ENCODE results near the gene DLGAP4. TPM values are rescaled to one million over a fixed set of nuclear protein-coding genes. Genes with fewer than 3 reads are reported as not detected.
A peak's percentile ranks its signal among the peaks of the same experiment; 100 is the strongest.

The DLGAP4 gene, protein sequence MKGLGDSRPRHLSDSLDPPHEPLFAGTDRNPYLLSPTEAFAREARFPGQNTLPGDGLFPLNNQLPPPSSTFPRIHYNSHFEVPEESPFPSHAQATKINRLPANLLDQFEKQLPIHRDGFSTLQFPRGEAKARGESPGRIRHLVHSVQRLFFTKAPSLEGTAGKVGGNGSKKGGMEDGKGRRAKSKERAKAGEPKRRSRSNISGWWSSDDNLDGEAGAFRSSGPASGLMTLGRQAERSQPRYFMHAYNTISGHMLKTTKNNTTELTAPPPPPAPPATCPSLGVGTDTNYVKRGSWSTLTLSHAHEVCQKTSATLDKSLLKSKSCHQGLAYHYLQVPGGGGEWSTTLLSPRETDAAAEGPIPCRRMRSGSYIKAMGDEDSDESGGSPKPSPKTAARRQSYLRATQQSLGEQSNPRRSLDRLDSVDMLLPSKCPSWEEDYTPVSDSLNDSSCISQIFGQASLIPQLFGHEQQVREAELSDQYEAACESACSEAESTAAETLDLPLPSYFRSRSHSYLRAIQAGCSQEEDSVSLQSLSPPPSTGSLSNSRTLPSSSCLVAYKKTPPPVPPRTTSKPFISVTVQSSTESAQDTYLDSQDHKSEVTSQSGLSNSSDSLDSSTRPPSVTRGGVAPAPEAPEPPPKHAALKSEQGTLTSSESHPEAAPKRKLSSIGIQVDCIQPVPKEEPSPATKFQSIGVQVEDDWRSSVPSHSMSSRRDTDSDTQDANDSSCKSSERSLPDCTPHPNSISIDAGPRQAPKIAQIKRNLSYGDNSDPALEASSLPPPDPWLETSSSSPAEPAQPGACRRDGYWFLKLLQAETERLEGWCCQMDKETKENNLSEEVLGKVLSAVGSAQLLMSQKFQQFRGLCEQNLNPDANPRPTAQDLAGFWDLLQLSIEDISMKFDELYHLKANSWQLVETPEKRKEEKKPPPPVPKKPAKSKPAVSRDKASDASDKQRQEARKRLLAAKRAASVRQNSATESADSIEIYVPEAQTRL
- 39.3 TPM for polyA plus RNA-seq (2013, experiment 1 of 2)
- polyA plus RNA-seq (2013, experiment 2 of 2), result 48.1 TPM

DNA sequence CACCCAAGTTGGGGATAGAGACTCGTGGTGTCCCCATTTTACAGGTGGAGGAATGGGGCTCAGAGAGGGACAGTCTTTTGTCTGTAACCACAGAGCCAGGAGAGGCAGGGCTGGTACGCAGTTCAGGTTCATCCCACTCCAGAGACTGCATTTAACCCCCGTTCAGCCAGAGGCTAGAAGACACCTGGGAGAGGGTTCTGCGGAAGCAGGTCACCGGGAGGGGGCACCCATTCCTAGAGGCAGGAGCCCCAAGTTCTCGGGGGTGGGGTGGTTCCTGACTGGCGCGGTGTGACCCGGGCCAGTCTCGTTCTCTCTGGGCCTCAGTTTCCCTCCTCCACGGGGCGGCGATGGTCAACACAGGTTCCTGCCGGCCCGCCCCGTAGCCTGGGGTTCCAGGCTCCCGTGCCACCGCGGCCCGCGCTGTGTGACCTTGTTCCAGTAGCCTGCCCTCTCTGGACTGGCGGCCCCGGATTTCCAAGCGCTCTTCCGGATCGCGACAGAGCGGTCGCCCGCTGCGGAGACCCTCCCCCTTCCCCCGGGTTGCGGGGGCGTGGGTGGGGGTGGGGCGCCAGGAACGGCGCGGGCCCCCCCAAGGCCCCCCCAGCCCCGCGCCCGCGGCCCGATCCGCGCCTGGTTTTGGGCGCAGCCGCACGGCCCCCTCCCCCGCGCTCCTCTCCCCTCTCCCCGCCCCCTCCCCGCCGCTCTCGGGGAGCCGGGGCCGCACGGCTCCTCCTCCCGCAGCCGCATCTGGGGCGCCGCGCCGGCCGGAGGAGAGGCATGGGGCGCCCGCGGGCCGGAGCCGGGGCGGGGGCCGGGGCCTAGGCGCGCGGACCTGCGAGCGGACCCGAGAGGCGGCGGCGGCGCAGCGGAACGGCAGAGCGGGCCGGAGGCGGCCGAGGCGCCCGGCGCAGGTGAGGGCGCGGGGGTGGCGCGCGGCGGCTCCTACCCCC lies at the start of gene DLGAP4:
Gene DLGAP4, plus strand, starts transcription at position 738 of the 950 bp plus-strand sequence. CDS start 125,379 bp downstream, outside the sequence.
- Histone ChIP-seq H3K36me3 (ENCODE audit: insufficient read depth, low read length) (no peaks in the 10 kb centered on the region), H3K27ac (ENCODE audit: low read depth, low read length) (no peak within 1 kb of the TSS), H3K27me3 (ENCODE audit: insufficient read depth, low read length) (peaks cover 59% of the 10 kb centered on the region), H3K9ac (ENCODE audit: low read depth, low read length) (peak within 1 kb of the TSS; percentile 16; the same call in 1 of the 2 replicates), H3K9me3 (ENCODE audit: insufficient read depth, low read depth, low read length) (no peaks in the 10 kb centered on the region), H3K4me1 (ENCODE audit: insufficient read depth, low read length) (no peaks in the 10 kb centered on the region; the same call in 1 of the 2 replicates), H3K4me3 (ENCODE audit: low read length) (peak within 1 kb of the TSS; percentile 71)
- 2% methylated on average over 92 of the region's 96 CpGs for WGBS

DNA sequence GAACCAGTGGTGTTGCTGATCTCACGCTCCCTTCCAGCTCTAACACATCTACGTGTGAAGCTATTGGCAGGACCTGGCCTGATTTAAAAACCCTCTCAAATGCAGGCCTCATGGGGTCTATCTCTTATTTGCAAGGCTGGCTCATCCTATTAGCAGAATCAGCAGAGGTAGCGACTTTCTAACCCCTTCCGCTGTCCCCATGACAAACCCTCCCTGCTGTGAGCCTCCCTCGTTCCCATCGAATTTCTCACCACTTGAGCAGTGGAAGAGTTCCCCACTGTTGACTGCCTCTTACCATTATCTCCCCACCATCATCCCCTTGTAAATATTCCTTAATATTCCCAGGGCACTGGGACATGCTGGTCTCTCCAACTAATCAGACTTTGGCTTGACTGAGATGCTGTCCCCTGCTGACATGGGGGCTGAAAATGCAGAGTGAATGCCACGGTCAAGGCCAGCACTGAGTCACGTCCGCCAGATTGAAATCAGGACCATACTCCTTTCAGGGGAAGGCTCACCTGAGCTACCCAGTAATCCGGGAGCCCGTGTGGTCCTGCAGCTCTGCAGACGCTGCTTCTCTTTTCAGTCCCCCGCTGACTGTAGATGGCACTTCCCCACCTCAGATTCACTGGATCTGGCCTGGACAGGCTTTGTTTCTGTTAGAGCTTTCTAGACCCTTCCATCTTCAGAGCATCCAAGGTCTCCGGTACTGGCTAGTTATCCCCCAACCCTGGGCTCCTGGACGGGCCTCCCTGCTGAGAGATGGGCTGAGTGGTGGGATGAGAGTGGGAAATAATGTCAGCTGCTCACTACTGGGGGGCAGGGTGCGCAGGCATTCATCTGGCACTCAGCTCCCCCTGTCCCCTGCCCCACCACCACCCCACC lies 46.7 kb upstream of the DLGAP4 start:
- H3K27ac ChIP-seq (ENCODE audit: low read depth, low read length), result peak overlapping the region; percentile 40; the same call in 1 of the 2 replicates
- H3K4me1 ChIP-seq (ENCODE audit: insufficient read depth, low read length), result peaks cover 11% of the 10 kb centered on the region; the same call in 1 of the 2 replicates
- H3K9me3 ChIP-seq (ENCODE audit: insufficient read depth, low read depth, low read length), result no peaks in the 10 kb centered on the region
- no peak overlapping the region for H3K4me3 ChIP-seq (ENCODE audit: low read length)
- no peak overlapping the region for H3K9ac ChIP-seq (ENCODE audit: low read depth, low read length)
- 23% methylated on average over 16 of the region's 16 CpGs for WGBS
- no peaks in the 10 kb centered on the region for H3K27me3 ChIP-seq (ENCODE audit: insufficient read depth, low read length)
- peaks cover 17% of the 10 kb centered on the region for H3K36me3 ChIP-seq (ENCODE audit: insufficient read depth, low read length)

DNA sequence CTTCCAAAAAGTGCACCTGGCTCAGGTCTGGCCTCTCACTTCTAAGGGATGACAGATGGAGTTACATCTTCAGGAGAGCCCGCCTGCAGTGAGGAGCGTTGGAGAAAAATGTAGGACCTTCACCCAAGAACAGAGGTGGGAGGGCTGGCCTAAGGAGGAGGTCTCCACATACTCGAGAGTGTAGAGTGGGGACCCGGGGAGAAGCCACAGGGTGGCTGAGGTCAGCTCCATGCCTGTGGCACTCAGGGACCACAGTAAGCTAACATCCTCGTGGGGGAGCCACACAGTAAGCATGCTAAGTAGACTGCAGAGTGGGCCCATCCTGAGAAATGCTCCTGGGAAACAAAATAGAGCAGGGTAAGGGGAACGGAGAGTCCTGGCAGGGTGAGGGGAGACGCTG lies 45.8 kb upstream of the DLGAP4 start:
- H3K27ac ChIP-seq (ENCODE audit: low read depth, low read length), result no peak overlapping the region
- H3K4me3 ChIP-seq (ENCODE audit: low read length), result no peak overlapping the region
- 81% methylated on average over 7 of the region's 7 CpGs for WGBS
- H3K36me3 ChIP-seq (ENCODE audit: insufficient read depth, low read length), result peaks cover 17% of the 10 kb centered on the region
- no peak overlapping the region for H3K9ac ChIP-seq (ENCODE audit: low read depth, low read length)
- no peaks in the 10 kb centered on the region for H3K9me3 ChIP-seq (ENCODE audit: insufficient read depth, low read depth, low read length)
- peaks cover 11% of the 10 kb centered on the region; the same call in 1 of the 2 replicates for H3K4me1 ChIP-seq (ENCODE audit: insufficient read depth, low read length)
- no peaks in the 10 kb centered on the region for H3K27me3 ChIP-seq (ENCODE audit: insufficient read depth, low read length)

DNA sequence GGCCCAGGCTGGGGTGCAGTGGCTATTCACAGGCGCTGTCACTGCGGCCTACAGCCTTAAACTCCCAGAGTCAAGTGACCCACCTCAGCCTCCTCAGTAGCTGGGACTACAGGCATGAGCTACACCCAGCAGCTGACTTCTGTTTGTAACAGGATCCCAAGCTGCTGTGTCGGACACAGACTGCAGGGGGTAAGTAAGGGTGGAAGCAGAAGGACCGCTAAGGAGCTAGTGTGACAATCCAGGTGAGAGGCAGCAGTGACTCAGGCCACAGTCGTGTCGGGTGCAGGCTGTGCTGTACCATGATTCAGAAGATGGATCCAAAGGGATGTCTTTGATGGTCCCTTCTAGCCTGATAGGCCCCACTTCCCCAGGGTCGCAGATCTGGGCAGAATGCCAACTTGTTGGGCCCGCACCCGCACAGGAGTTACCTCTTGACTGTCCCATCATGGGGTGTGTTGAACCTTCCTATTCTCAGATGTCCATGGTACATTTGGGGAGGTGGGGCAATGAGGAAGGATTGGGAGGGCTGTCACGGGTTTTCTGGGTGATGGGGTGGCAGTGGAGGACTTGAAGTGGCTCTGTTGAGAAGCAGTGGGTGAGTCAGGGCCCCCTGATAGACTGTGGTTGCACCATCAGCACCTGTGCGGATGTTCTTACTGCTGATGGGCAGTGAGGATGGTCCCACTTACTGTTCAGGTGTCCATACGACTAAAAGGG lies 44.6 kb upstream of the DLGAP4 start:
- no peak overlapping the region for H3K4me3 ChIP-seq (ENCODE audit: low read length)
- no peak overlapping the region for H3K9ac ChIP-seq (ENCODE audit: low read depth, low read length)
- H3K9me3 ChIP-seq (ENCODE audit: insufficient read depth, low read depth, low read length), result no peaks in the 10 kb centered on the region
- H3K27ac ChIP-seq (ENCODE audit: low read depth, low read length), result no peak overlapping the region
- H3K4me1 ChIP-seq (ENCODE audit: insufficient read depth, low read length), result peaks cover 11% of the 10 kb centered on the region; the same call in 1 of the 2 replicates
- H3K27me3 ChIP-seq (ENCODE audit: insufficient read depth, low read length), result no peaks in the 10 kb centered on the region
- 92% methylated on average over 12 of the region's 12 CpGs for WGBS
- peaks cover 7% of the 10 kb centered on the region; the same call in 1 of the 2 replicates for H3K36me3 ChIP-seq (ENCODE audit: insufficient read depth, low read length)

DNA sequence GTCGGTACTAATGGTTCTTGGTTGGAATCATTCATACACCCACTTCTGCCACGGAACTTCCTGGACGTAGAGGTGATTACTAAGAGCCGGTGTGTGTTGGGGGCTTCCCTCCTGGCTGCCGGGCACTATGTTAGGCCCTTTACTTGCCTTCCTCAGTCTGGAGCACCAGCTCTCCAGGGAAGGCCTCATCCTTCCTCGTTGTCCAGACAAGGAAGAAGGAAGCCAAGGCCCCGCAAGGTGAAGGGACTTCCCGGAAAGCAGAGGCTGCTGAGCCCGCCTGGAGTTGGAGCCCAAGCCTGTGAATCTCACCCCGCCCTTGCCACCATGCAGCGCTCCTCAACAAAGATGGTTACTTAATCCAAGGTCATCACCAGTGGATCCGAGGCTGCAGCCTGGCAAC lies 43.7 kb upstream of the DLGAP4 start:
- Histone ChIP-seq H3K27ac (ENCODE audit: low read depth, low read length) (no peak overlapping the region), H3K4me3 (ENCODE audit: low read length) (no peak overlapping the region), H3K36me3 (ENCODE audit: insufficient read depth, low read length) (no peaks in the 10 kb centered on the region), H3K4me1 (ENCODE audit: insufficient read depth, low read length) (peaks cover 11% of the 10 kb centered on the region; the same call in 1 of the 2 replicates), H3K9me3 (ENCODE audit: insufficient read depth, low read depth, low read length) (no peaks in the 10 kb centered on the region), H3K9ac (ENCODE audit: low read depth, low read length) (no peak overlapping the region), H3K27me3 (ENCODE audit: insufficient read depth, low read length) (no peaks in the 10 kb centered on the region)
- WGBS, result 94% methylated on average over 12 of the region's 12 CpGs

DNA sequence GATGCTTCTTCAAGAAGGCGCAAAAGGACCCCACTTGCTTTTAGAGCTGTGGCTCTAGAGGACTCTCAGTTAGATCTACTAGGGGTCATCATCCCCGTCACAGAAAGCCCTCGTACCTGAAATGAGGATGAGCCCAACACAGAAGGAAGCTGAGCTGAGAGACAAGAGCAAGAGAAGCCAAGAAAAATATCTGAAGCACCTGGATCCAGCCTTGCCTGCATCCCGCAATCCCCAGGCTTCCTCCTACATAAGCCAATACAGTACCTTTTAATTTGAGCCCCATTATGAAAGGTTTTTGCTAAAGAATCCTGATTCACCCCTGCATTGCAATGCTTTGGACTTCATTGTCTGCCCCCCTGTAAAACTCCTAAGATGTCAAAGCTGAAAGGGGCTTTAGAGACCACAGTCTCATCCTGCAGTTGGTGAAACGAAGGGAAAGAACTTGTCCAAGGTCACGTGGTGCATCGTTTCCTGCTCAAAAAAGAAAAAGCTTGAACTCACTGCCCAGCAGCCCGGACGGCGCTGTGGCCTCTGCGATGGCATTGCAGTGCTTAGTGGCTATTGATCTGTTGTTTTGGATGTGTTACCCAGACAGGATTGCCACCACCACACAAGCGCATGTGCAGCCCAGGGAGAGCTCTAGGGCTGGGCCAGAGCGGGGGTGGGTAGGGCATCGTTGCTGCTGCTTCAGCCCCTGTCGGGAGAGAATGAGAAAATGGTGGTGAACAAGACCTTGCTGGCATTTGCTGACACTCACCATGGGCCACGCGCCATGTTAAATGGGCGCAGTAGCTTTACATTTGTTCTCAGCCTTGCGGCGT lies 41.5 kb upstream of the DLGAP4 start:
- 93% methylated on average over 20 of the region's 20 CpGs for WGBS
- H3K4me3 ChIP-seq (ENCODE audit: low read length), result no peak overlapping the region
- no peaks in the 10 kb centered on the region for H3K36me3 ChIP-seq (ENCODE audit: insufficient read depth, low read length)
- no peaks in the 10 kb centered on the region for H3K27me3 ChIP-seq (ENCODE audit: insufficient read depth, low read length)
- H3K4me1 ChIP-seq (ENCODE audit: insufficient read depth, low read length), result peaks cover 4% of the 10 kb centered on the region; the same call in 1 of the 2 replicates
- H3K9me3 ChIP-seq (ENCODE audit: insufficient read depth, low read depth, low read length), result no peaks in the 10 kb centered on the region
- H3K27ac ChIP-seq (ENCODE audit: low read depth, low read length), result no peak overlapping the region
- H3K9ac ChIP-seq (ENCODE audit: low read depth, low read length), result no peak overlapping the region

DNA sequence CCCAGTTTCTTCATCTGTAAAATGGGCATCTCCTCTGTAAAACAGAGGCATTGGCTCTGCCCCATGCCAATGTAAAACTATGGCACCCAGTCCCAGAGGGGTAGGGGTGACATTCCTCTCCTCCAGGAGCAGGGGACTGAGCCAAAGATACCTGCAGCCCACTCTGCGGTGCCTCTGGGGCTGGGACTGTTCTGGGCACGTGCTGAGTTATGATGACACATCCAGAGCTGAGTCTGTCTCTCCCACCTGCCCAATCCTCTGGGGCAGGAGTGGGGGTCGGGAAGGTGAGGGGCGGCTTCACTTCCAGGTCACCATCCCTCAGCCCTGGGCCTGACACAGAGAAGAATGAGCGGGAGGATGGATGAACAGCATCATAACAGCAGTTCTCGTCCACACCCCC lies 40.0 kb upstream of the DLGAP4 start:
- no peak overlapping the region for H3K4me3 ChIP-seq (ENCODE audit: low read length)
- H3K27me3 ChIP-seq (ENCODE audit: insufficient read depth, low read length), result no peaks in the 10 kb centered on the region
- H3K9ac ChIP-seq (ENCODE audit: low read depth, low read length), result no peak overlapping the region
- WGBS, result 95% methylated on average over 6 of the region's 6 CpGs
- no peaks in the 10 kb centered on the region for H3K36me3 ChIP-seq (ENCODE audit: insufficient read depth, low read length)
- H3K9me3 ChIP-seq (ENCODE audit: insufficient read depth, low read depth, low read length), result no peaks in the 10 kb centered on the region
- H3K4me1 ChIP-seq (ENCODE audit: insufficient read depth, low read length), result 0 out of 2 replicates have a peak, but pooled peaks cover 2% of the 10 kb centered on the region
- H3K27ac ChIP-seq (ENCODE audit: low read depth, low read length), result no peak overlapping the region

DNA sequence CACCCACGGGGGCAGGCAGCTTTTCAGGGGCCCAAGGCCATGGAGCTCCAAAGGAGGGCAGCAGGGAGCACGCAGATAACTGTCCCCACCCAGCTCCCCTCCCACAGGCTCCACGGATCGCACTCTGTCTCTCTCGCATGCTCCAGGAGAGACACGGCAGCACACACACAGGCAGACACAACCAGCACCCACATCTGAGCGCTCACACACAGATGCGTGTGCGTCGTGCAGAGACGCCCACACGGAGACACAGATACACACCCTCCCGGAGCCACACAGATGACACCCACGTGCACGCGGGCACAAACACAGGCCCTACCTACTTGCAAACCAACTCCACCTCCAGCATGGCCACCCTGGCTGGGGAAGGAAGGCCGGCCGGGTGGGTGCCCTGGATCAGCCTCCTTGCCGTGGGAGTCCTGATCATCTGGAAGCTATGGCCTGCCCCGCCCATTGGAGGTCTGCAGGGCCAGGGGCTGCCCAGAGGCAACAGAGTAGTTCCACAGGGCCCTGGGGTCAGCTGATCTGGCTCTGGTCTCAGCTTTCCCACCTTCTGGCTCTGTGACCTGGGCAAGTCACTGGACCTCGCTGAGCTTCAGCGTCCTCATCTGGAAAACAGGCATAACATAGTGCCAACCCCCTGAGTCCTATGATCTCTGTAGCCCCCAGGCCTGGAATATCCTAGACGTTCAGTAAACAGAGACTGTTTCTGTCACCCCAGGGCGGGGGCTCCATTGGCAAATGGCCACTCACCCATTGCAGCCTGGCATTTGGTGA lies 38.3 kb upstream of the DLGAP4 start:
- Histone ChIP-seq H3K9ac (ENCODE audit: low read depth, low read length) (no peak overlapping the region), H3K4me3 (ENCODE audit: low read length) (no peak overlapping the region), H3K27ac (ENCODE audit: low read depth, low read length) (no peak overlapping the region), H3K36me3 (ENCODE audit: insufficient read depth, low read length) (no peaks in the 10 kb centered on the region), H3K9me3 (ENCODE audit: insufficient read depth, low read depth, low read length) (no peaks in the 10 kb centered on the region), H3K4me1 (ENCODE audit: insufficient read depth, low read length) (0 out of 2 replicates have a peak, but pooled peaks cover 2% of the 10 kb centered on the region), H3K27me3 (ENCODE audit: insufficient read depth, low read length) (no peaks in the 10 kb centered on the region)
- WGBS, result 88% methylated on average over 24 of the region's 24 CpGs
